Nephron (organoid): ENCODE results near the gene RPTOR.

ENCODE experiments used
- H3K27ac Mint-ChIP-seq, 3 experiments: 2 replicates each; pipeline ENCODE4 v1.8.0; 2020; ENCODE audit warnings: mixed read lengths in 3 of 3, mild to moderate bottlenecking in 2 of 3, moderate library complexity in 1 of 3
- H3K27me3 Mint-ChIP-seq: 2 replicates; pipeline ENCODE4 v1.8.0; 2021; ENCODE audit warnings: low read depth, mild to moderate bottlenecking, moderate library complexity, mixed read lengths
- H3K36me3 Mint-ChIP-seq: 2 replicates; pipeline ENCODE4 v1.8.0; 2020; ENCODE audit warnings: low read depth, mixed read lengths
- H3K4me1 Mint-ChIP-seq: 2 replicates; pipeline ENCODE4 v1.8.0; 2020; ENCODE audit warnings: mixed read lengths
- H3K4me3 Mint-ChIP-seq, 3 experiments: 2 replicates each; pipeline ENCODE4 v1.8.0; 2020; ENCODE audit warnings: mild to moderate bottlenecking in 3 of 3, mixed read lengths in 3 of 3, moderate library complexity in 2 of 3
- H3K9me3 Mint-ChIP-seq: 2 replicates; pipeline ENCODE4 v1.8.0; 2020; ENCODE audit warnings: mixed read lengths
- TF ChIP-seq, protein P1 (sequence below), 3 experiments: fragments of 200-600 bp; sonication (generic); IDR thresholded peaks; one replicate each; pipeline ENCODE4 v1.5.0; 2021; ENCODE audit warnings: antibody characterized with exemption in 3 of 3; ENCODE audit not compliant: unreplicated experiment in 3 of 3

The RPTOR gene

DNA sequence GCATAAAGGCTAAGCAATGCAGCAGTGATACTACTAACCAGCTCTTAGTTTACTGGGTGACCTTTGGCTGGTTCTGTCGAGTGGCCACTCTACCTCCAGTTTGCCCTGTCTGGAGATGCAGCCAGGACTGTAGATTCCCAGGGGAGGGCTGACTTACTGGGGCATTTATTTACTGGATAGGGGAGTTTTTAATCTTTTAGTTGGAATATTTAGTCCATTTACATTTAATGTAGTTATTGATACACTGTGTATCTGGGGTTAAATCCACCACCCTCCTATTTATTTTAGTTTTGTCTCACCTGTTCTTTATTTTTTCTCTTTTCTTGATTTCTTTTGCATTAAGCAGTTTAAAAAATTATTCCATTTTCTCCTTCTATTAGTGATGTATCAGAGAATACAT is 112.9 kb downstream of the RPTOR start:
- Mint-ChIP-seq H3K4me3 (no peak overlapping the region), H3K27ac (no peak overlapping the region), H3K4me1 (no peaks in the 10 kb centered on the region), H3K9me3 (peaks cover 33% of the 10 kb centered on the region), H3K36me3 (peaks cover 44% of the 10 kb centered on the region), H3K27me3 (no peaks in the 10 kb centered on the region)
- TF ChIP-seq, protein P1, sequence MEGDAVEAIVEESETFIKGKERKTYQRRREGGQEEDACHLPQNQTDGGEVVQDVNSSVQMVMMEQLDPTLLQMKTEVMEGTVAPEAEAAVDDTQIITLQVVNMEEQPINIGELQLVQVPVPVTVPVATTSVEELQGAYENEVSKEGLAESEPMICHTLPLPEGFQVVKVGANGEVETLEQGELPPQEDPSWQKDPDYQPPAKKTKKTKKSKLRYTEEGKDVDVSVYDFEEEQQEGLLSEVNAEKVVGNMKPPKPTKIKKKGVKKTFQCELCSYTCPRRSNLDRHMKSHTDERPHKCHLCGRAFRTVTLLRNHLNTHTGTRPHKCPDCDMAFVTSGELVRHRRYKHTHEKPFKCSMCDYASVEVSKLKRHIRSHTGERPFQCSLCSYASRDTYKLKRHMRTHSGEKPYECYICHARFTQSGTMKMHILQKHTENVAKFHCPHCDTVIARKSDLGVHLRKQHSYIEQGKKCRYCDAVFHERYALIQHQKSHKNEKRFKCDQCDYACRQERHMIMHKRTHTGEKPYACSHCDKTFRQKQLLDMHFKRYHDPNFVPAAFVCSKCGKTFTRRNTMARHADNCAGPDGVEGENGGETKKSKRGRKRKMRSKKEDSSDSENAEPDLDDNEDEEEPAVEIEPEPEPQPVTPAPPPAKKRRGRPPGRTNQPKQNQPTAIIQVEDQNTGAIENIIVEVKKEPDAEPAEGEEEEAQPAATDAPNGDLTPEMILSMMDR (IDR thresholded peaks at IDR 0.05; ENCODE audit: unreplicated experiment in 3 of 3) = no peak

DNA sequence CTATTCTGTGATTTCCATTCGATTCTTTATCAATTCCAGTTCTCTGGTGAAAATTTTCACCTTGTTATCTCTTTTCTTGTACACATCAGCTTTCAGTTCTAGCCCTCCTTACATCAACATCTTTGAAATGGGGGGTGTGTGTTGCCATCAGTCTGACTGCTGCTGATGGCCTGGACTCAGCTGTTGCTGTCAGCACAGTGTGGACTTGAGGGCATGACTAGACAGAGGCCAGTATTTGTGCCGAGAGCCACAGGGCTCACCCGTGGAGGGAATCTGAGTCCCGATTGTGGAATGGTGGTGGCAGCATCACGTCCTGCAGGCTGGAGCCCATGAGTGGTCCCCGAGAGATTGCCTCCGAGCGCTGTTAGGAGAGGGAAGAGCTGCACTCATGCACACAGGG is 114.2 kb downstream of the RPTOR start:
- peaks cover 4% of the 10 kb centered on the region for H3K4me1 Mint-ChIP-seq
- H3K36me3 Mint-ChIP-seq = peaks cover 36% of the 10 kb centered on the region
- TF ChIP-seq, protein P1 (IDR thresholded peaks at IDR 0.05; ENCODE audit: unreplicated experiment in 3 of 3) = no peak
- peaks cover 33% of the 10 kb centered on the region for H3K9me3 Mint-ChIP-seq
- no peaks in the 10 kb centered on the region for H3K27me3 Mint-ChIP-seq
- no peak overlapping the region for H3K4me3 Mint-ChIP-seq
- H3K27ac Mint-ChIP-seq = no peak overlapping the region

DNA sequence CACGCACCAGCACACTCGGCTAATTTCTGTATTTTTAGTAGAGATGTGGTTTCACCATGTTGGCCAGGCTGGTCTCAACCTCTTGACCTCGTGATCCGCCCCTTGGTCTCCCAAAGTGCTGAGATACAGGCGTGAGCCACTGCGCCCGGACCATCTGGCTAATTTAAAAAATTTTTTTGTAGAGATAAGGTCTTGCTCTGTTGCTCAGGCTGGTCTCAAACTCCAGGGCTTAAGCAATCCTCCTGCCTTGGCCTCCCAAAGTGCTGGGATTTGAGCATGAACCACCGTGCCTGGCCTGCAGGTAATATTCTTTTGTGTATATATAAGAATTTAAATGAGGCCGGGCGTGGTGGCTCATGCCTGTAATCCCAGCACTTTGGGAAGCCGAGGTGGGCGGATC is 115.0 kb downstream of the RPTOR start:
- TF ChIP-seq, protein P1 (IDR thresholded peaks at IDR 0.05; ENCODE audit: unreplicated experiment in 3 of 3) = no peak
- Mint-ChIP-seq H3K27ac (no peak overlapping the region), H3K9me3 (peaks cover 29% of the 10 kb centered on the region)

DNA sequence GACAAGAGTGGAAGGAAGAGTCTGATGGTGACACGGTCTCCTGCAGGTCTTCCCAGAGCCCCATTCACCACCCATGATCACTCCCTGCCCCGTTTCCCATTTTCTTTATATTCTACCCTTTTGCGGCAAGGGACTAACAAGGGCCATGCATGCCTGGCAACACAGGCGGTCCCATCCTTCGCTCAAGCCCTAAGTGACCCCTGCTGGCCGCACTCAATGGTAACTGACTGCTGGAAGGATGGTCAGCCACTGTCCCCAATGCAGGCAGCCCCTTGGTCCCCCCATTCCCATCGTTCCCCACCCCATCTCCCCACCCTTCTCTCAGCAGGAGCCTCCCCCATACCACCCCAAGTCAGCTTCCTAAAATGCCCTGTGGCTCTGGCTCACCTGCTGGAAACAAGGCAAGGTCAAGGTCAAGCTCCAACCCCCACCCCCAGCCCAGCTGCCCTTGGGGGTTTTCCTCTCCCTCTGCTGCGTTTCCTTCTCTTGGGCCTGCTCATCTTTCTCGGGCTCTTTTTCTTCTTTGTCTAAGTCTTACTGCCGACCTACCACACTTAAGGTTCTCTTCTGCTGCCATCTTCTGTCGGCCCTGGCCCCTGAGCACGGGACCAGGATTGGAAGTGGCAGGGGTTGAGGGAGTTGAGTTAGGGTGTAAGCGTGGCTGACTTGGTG is 116.0 kb downstream of the RPTOR start:
- peaks cover 27% of the 10 kb centered on the region for H3K36me3 Mint-ChIP-seq
- no peaks in the 10 kb centered on the region for H3K27me3 Mint-ChIP-seq
- no peak overlapping the region for H3K4me3 Mint-ChIP-seq
- TF ChIP-seq, protein P1 (IDR thresholded peaks at IDR 0.05; ENCODE audit: unreplicated experiment in 3 of 3) = no peak
- H3K9me3 Mint-ChIP-seq = peaks cover 26% of the 10 kb centered on the region
- peaks cover 16% of the 10 kb centered on the region for H3K4me1 Mint-ChIP-seq
- H3K27ac Mint-ChIP-seq = no peak overlapping the region

More for the DNA sequence above, 115.0 kb downstream of the RPTOR start:
- Mint-ChIP-seq H3K27me3 (no peaks in the 10 kb centered on the region), H3K36me3 (peaks cover 29% of the 10 kb centered on the region), H3K4me1 (peaks cover 11% of the 10 kb centered on the region), H3K4me3 (no peak overlapping the region)

DNA sequence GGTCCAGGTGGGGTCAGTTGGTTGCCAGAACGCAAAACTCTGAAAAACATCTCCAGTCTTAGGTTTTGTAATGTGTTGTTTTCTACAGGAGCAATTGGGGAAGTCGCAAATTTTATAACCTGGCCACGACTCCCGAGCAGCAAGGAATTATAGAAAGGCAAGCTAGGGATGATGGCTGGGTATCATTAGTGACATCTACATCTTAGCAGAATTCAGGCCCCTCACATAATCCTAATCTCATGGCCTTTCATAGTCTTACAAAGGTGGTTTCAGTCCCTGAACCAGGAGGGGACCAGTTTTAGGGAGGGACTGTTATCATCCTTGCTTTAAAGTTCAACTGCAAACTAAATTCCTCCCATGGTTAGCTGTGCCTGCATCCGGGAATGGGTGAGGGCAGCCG is 117.9 kb downstream of the RPTOR start:
- no peak overlapping the region for H3K27ac Mint-ChIP-seq
- H3K27me3 Mint-ChIP-seq = no peaks in the 10 kb centered on the region
- peaks cover 28% of the 10 kb centered on the region for H3K4me1 Mint-ChIP-seq
- peaks cover 14% of the 10 kb centered on the region for H3K36me3 Mint-ChIP-seq
- no peak overlapping the region for H3K4me3 Mint-ChIP-seq
- TF ChIP-seq, protein P1 (IDR thresholded peaks at IDR 0.05; ENCODE audit: unreplicated experiment in 3 of 3) = no peak
- peaks cover 13% of the 10 kb centered on the region for H3K9me3 Mint-ChIP-seq

DNA sequence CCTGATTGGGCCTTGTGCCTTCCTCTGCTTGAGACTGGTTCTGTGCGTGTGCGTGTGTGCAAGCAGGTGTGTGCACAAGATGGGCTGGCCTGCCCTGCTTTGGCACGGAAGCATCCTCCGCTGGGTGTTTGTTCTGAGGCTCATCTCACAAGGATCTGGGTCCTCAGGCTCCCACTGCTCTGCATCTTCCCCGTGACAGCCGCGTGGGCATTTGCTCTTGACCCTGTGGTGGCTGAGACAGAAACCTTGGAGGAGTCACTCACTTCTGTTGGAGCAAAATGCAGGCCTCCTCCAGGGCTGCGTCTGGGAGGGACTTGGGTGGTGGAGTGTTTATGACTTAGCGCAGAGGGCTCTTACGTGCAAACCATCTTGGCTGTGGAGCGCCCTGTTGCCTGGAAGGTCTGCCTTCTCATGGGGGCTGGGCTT is 119.2 kb downstream of the RPTOR start:
- Mint-ChIP-seq H3K9me3 (peaks cover under 1% of the 10 kb centered on the region), H3K36me3 (peaks cover 2% of the 10 kb centered on the region), H3K27ac (peak overlapping the region; percentile 13 to 45 (median 30)), H3K4me1 (peaks cover 34% of the 10 kb centered on the region), H3K4me3 (no peak overlapping the region), H3K27me3 (no peaks in the 10 kb centered on the region)
- TF ChIP-seq, protein P1 (IDR thresholded peaks at IDR 0.05; ENCODE audit: unreplicated experiment in 3 of 3) = no peak
